Germinal center (tissue), 1 donor: ENCODE data around the gene CTNNA3.

ENCODE experiments used
- DNase-seq: peaks from one replicate; pipeline ENCODE4 v3.0.0; 2012; ENCODE audit warnings: mixed read lengths, low spot score

CTNNA3 gene

GRCh38 chr10:66642217-66642616, 1053.8 kb downstream of the CTNNA3 start:
- no peak for DNase-seq

GRCh38 chr10:66639371-66639770, 1056.6 kb downstream of the CTNNA3 start:
- DNase-seq, result no peak

GRCh38 chr10:66637273-66638036, 1058.5 kb downstream of the CTNNA3 start:
- no peak for DNase-seq

GRCh38 chr10:66629996-66630395, 1066.0 kb downstream of the CTNNA3 start:
- DNase-seq, result no peak

- no peak for DNase-seq
These were observed 1068.8 kb downstream of the CTNNA3 start for GRCh38 chr10:66627156-66627555.

- no peak for DNase-seq
These were observed 1070.0 kb downstream of the CTNNA3 start for GRCh38 chr10:66625709-66626590.

- no peak for DNase-seq
These were observed 1073.9 kb downstream of the CTNNA3 start for GRCh38 chr10:66622050-66622449.

GRCh38 chr10:66604195-66604594, 1091.8 kb downstream of the CTNNA3 start:
- no peak for DNase-seq

GRCh38 chr10:66591865-66592264, 1104.1 kb downstream of the CTNNA3 start:
- no peak for DNase-seq

GRCh38 chr10:66587680-66588050, 1108.3 kb downstream of the CTNNA3 start:
- DNase-seq, result no peak

- no peak for DNase-seq
These were observed 1108.9 kb downstream of the CTNNA3 start for GRCh38 chr10:66586897-66587679.

GRCh38 chr10:66586073-66586472, 1109.9 kb downstream of the CTNNA3 start:
- DNase-seq, result no peak

- no peak for DNase-seq
These were observed 1120.6 kb downstream of the CTNNA3 start for GRCh38 chr10:66575251-66575855.

- DNase-seq, result no peak
These were observed 1123.3 kb downstream of the CTNNA3 start for GRCh38 chr10:66572700-66573099.

GRCh38 chr10:66565999-66566398, 1130.0 kb downstream of the CTNNA3 start:
- no peak for DNase-seq

GRCh38 chr10:66564287-66564686, 1131.7 kb downstream of the CTNNA3 start:
- no peak for DNase-seq

GRCh38 chr10:66555061-66555460, 1140.9 kb downstream of the CTNNA3 start:
- DNase-seq, result no peak

GRCh38 chr10:66552331-66552730, 1143.7 kb downstream of the CTNNA3 start:
- DNase-seq, result no peak

GRCh38 chr10:66550351-66550750, 1145.6 kb downstream of the CTNNA3 start:
- no peak for DNase-seq

- no peak for DNase-seq
These were observed 1157.1 kb downstream of the CTNNA3 start for GRCh38 chr10:66538908-66539307.

GRCh38 chr10:66538371-66538770, 1157.6 kb downstream of the CTNNA3 start:
- no peak for DNase-seq

GRCh38 chr10:66537186-66537585, 1158.8 kb downstream of the CTNNA3 start:
- DNase-seq, result no peak
